C4-2B (cell line): ENCODE data around the gene GCH1.

ENCODE experiments used
- H3K27ac ChIP-seq: fragments of 450-650 bp; 2 replicates; pipeline ENCODE4 v1.5.1; 2017
- ZFX ChIP-seq: fragments of 450-650 bp; IDR thresholded peaks from 2 replicates; pipeline ENCODE4 v1.6.1; 2017
- TF ChIP-seq, protein P1 (sequence below): fragments of 450-650 bp; conservative IDR thresholded peaks from 2 replicates; pipeline ENCODE4 v1.5.1; 2017; ENCODE audit warnings: mild to moderate bottlenecking

Gene GCH1

DNA sequence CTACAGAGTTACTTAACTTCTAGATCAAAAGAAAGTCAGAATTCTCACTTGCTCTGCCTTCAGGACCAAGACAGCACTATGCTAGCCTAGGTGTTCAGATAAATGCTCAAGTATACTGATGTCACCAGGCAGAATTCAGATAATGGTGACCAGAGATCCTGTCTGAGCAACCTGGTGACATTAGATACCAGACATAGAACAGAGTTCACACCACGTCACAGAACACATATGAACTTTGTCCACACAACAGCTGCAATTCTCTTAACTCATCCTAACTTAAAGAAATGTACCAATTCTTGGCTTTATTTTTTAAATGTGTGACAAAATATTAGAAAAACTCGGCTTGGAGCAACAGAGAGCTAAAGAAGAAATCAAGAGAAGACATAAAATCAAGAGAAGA, 58.1 kb downstream of the GCH1 start:
- no peak overlapping the region for H3K27ac ChIP-seq
- TF ChIP-seq ZFX = no peak
- TF ChIP-seq, protein P1, sequence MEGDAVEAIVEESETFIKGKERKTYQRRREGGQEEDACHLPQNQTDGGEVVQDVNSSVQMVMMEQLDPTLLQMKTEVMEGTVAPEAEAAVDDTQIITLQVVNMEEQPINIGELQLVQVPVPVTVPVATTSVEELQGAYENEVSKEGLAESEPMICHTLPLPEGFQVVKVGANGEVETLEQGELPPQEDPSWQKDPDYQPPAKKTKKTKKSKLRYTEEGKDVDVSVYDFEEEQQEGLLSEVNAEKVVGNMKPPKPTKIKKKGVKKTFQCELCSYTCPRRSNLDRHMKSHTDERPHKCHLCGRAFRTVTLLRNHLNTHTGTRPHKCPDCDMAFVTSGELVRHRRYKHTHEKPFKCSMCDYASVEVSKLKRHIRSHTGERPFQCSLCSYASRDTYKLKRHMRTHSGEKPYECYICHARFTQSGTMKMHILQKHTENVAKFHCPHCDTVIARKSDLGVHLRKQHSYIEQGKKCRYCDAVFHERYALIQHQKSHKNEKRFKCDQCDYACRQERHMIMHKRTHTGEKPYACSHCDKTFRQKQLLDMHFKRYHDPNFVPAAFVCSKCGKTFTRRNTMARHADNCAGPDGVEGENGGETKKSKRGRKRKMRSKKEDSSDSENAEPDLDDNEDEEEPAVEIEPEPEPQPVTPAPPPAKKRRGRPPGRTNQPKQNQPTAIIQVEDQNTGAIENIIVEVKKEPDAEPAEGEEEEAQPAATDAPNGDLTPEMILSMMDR = no peak

GRCh38 chr14:54840798-54841197, 61.8 kb downstream of the GCH1 start:
- H3K27ac ChIP-seq = no peak overlapping the region
- TF ChIP-seq ZFX = no peak
- TF ChIP-seq, protein P1 = no peak

- TF ChIP-seq ZFX = no peak
- TF ChIP-seq, protein P1 = no peak
- no peak overlapping the region for H3K27ac ChIP-seq
Observed at GRCh38 chr14:54840336-54840735, 62.3 kb downstream of the GCH1 start.

DNA sequence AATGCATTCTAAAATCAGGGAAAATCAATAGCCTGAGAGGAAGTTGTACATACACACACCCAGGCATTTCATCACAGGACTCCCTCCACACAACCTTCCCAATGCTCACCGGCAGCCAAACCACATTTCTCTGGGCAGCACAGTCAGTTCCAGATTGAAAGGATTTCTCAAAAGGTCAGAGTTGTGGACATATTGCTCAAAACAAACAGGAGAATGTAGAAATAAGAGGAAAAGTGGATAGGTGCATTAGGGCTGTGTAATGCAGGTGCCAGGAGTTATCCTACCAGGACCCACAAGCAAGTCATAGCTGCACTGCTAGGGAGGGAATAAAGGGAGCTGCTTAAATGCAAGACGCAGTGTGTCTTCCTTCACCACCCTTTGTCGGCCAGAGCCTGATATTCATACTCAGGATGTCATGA, 62.9 kb downstream of the GCH1 start:
- H3K27ac ChIP-seq = no peak overlapping the region
- no peak for TF ChIP-seq ZFX
- TF ChIP-seq, protein P1 = no peak

DNA sequence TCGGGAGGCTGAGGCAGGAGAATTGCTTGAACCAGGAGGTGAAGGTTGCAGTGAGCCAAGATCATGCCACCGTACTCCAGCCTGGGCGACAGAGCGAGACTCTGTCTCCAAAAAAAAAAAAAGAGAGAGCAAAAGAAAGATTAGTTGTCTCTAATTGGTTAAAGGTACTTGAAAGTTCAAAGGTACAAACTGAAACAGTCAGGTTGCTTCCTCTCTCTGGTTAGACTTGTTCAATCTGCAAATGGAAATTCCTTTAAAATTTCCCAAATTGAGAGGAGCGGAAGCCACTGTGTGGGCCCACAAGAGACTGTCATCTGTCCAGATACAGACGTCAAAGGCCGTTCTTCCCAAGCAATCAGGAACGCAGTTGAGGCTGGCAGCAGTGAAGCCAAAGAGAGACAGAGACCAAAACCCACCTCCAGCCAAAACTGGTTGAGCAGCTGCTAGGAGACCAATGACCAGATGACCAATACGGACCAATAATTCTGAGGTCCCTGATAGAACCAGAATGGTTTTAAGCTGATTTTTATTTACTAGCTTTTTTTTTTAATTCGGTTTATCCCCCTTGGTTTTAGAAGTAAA, 63.6 kb downstream of the GCH1 start:
- H3K27ac ChIP-seq = no peak overlapping the region
- TF ChIP-seq, protein P1 = no peak
- no peak for TF ChIP-seq ZFX

DNA sequence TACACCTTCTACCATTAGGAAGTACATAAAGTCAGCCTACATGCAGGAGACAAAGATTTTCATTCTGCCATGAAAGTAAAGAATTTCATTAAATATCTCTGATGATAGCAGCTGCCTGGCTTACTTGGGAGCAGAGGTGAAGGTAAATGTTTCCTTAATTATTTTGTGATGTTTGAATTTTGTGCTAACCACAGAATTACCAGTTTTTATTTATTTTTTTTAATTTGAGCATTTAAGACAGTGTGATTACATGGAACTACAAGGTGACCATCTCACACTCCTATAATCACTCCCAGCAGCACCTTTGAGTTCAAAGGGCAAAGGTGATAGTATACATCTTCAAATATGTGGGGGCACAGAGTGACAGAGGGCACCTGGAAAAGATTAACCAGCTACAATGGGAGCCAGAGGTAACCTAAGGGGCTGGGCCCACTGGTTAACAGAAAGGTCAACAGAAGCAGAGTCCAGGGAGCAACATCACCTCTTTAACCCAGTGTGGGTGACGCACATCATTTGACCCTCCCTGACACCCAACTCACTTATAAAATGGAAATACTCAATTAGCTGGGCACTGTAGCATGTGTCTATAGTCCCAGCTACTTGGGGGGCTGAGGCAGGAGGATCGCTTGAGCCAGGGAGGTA, 65.0 kb downstream of the GCH1 start:
- H3K27ac ChIP-seq = no peak overlapping the region
- TF ChIP-seq ZFX = no peak
- TF ChIP-seq, protein P1 = no peak

DNA sequence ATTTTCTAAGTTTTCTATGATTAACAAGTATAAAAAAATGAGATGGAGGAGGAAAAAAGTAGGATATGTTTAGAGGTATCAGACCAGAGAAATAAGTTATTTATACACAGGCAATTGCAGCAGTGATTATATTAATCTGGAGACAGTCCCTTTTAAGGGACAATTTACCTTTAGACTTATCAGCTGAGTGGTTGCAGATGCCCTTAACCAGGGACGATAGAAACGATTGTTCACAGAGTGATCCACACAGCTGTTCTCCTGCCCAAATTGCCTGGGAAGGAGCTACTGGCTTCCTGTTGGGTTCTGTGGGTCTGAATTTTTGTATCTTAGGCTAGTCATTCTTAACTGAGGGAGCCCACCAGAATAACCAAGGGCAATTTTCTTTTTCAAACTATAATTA, 66.4 kb downstream of the GCH1 start:
- TF ChIP-seq ZFX = no peak
- TF ChIP-seq, protein P1 = no peak
- no peak overlapping the region for H3K27ac ChIP-seq
